ENCODE measurements around the gene C17orf100. TPM values are rescaled to one million over a fixed set of nuclear protein-coding genes. Genes with fewer than 3 reads are reported as not detected.

The C17orf100 gene
- total and polyA plus RNA-seq, 2 of the 13 experiments (the other 11 are each of a cell fraction or from before 2014, with no cell fraction given), result 3.6 to 8.7 TPM

GRCh38 chr17:6699997-6700947 lies 48.7 kb downstream of the C17orf100 start (continued):
- TF ChIP-seq ZNF878 (CRISPR knock-in tag; IDR thresholded peaks at IDR 0.05) (0 out of 2 replicates have a peak, but pooled peaks have one; percentile 12), ASH2L (IDR thresholded peaks at IDR 0.05; ENCODE audit: insufficient read length, low read depth, low read length) (peak; percentile 92), ZNF280D (CRISPR knock-in tag; IDR thresholded peaks at IDR 0.05) (peak; percentile 57), ZC3H4 (CRISPR knock-in tag; IDR thresholded peaks at IDR 0.05; ENCODE audit: borderline replicate concordance) (no peak), MBD4 (IDR thresholded peaks at IDR 0.05; ENCODE audit: borderline replicate concordance, low read length) (no peak; the same call in 1 of the 2 replicates), MIER3 (CRISPR knock-in tag; IDR thresholded peaks at IDR 0.05; ENCODE audit: borderline replicate concordance) (peak; percentile 92; the same call in 1 of the 2 replicates), U2AF2 (IDR thresholded peaks at IDR 0.05; ENCODE audit: low read depth, low read length) (no peak), CHCHD3 (CRISPR knock-in tag; IDR thresholded peaks at IDR 0.05) (0 out of 2 replicates have a peak, but pooled peaks have one; percentile 58), HNRNPK (IDR thresholded peaks at IDR 0.05; ENCODE audit: low read depth, low read length, poor library complexity, severe bottlenecking) (no peak), NBN (conservative IDR thresholded peaks at IDR 0.05) (no peak), DMTF1 (CRISPR knock-in tag; IDR thresholded peaks at IDR 0.05) (peak; percentile 78; the same call in 1 of the 2 replicates), ZBTB14 (CRISPR knock-in tag; IDR thresholded peaks at IDR 0.05) (no peak), SNAPC4 (CRISPR knock-in tag; IDR thresholded peaks at IDR 0.05) (peak; percentile 46; the same call in 1 of the 2 replicates), CHD4 (IDR thresholded peaks at IDR 0.05; ENCODE audit: borderline replicate concordance, low read length) (peak; percentile 46; the same call in 1 of the 2 replicates), NFRKB (IDR thresholded peaks at IDR 0.05) (no peak)
